HG02970 (cell line): ENCODE measurements around the gene ZNF423.
"Not testable (repeated sequence)": the region's sequence is repeated elsewhere in the genome, so short reads cannot be mapped to it uniquely, and the experiment has no call there.

Experiments
- ATAC-seq: cut with Tn5 transposase; IDR thresholded peaks from one replicate; pipeline ENCODE4 v1.9.1; 2021; ENCODE audit warnings: mild to moderate bottlenecking, moderate library complexity, moderate number of reproducible peaks; ENCODE audit not compliant: unreplicated experiment, low FRiP score

The ZNF423 gene

GRCh38 chr16:49506058-49507013 is 349.6 kb downstream of the ZNF423 start:
- ATAC-seq, result not testable (repeated sequence)

GRCh38 chr16:49505556-49505955 is 350.4 kb downstream of the ZNF423 start:
- ATAC-seq, result no peak

GRCh38 chr16:49504626-49505025 is 351.3 kb downstream of the ZNF423 start:
- ATAC-seq, result no peak

GRCh38 chr16:49504023-49504364 is 351.9 kb downstream of the ZNF423 start:
- ATAC-seq, result no peak

GRCh38 chr16:49503256-49504022 is 352.5 kb downstream of the ZNF423 start:
- ATAC-seq, result no peak

- no peak for ATAC-seq
Observed at GRCh38 chr16:49502136-49502881, 353.6 kb downstream of the ZNF423 start.

- ATAC-seq, result no peak
Observed at GRCh38 chr16:49499869-49500610, 355.9 kb downstream of the ZNF423 start.

DNA sequence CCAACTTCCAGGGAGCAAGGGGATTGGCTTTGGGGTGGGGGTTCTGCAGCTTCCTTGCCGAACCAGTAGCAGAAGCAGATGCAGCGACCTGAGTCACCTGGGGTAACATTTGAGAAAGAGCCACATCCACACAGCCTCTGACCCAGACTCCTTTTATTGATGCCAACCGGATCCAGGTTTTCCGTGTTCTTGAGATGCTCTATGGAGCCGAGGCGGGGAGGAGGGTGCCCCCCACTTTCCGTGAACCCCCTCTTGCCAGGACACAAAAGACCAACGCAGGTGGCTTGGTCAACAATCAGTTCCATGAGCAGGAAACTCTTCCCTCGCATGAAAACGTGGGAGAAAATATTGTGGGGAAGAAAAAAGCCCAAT is 356.5 kb downstream of the ZNF423 start:
- ATAC-seq, result no peak

DNA sequence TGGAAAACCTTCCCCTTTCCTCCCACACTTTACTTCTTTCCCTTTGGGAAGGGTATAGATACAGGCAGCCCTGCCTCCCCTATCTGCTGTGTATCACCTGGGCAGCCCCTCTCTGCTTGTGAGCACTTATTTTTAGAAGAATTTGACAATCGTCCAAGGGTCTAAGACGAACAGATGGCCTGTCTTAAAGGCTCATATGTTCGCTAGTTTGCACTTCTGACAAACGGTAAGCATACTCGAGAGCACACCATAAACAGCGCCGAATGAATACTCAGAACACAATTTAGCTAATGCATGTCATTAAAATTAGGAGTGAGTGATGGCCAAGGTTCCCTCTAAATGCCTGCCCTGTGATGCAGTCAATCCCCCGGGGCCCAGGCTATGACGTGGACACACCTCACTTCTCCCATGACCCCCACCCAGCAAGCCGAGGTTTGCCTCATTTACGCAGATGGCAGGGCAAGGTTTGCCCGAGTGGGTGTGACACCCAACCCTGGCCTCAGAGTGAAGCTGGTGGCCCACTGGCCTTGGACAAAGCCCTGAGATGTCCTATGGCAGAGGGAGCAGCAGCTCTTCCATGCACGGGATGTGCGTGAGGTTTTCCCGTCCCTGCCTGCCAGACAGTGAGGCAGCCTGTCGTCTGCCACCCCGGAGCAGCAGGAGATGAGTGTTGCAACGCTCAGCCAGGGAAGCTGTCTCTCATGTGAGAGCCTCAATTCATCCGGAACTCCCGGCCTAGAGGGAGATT is 357.1 kb downstream of the ZNF423 start:
- no peak for ATAC-seq

GRCh38 chr16:49498264-49498663 is 357.6 kb downstream of the ZNF423 start:
- no peak for ATAC-seq

DNA sequence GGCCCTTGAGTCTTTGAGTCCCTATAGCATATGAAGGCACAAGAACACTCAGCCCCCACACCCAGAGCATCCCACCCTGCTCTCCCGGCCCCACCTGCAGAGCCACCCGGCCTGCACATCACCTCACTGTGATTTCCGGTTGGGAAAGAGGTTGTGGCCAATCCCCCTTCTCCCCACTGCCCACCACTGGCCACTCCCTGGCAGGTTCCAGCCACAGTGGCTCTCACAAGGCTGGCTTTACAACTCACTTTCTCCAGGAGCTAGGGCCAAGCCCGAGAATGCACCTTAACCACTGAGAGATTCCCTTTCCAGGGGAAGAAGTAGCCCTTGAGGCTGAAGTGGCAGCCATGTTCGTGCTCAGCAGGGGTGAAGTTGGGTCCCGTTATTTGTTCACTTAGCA is 358.4 kb downstream of the ZNF423 start:
- ATAC-seq, result no peak

DNA sequence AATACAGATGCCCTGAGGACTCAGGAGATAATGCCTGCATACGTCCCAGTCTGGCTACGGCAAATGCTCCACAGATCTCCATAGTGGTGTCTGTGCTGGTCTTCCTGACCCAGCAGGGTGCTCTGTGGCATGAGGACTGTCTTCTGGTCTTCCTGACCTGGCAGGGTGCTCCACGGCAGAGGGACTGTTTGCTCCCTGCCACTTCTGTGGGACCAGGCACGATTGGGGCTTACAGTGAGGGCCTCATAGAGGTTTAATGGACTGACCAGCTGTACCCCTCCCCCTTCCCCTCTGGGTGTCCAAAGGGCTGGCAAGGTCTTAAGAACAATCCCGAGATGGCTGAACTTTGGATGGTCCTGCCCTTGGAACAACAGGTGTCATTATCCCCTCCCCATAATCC is 359.3 kb downstream of the ZNF423 start:
- ATAC-seq, result no peak

DNA sequence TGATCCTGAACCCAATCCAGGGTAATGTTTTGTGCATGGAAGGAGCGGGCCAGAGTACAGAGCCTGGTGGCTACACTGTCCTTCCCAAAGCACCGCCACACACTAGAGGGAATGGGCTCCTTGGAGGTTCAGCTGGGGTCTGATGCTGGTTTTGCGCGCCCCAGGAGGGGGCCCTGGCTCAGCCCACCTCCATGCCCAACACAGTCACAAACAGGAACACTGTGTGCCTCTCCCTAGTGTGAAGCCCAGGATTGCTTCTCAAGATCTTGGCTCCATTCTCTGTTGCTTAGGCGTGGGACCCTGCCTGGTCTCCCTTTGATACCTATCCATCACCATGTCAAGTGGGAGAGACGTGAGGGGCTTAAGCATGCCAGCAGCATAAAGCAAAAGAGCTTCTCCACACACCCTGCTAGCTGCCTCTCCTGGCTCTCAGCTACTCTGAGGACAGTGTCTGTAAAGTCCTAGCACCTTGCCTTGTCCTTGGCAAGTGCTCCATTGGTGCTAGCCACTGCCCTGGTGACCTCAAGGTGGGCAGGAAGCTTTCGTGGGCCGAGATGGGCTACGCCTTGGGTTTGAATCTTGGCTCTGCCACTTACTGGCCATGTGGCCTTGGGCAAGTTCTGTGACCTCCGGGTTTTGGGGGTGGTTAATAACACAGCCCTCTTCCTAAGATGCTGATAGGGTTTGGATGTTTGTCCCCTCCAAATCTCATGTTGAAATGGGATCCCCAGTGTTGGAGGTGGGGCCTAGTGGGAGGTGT is 360.1 kb downstream of the ZNF423 start:
- no peak for ATAC-seq

- no peak for ATAC-seq
Observed at GRCh38 chr16:49494891-49495566, 360.9 kb downstream of the ZNF423 start.

DNA sequence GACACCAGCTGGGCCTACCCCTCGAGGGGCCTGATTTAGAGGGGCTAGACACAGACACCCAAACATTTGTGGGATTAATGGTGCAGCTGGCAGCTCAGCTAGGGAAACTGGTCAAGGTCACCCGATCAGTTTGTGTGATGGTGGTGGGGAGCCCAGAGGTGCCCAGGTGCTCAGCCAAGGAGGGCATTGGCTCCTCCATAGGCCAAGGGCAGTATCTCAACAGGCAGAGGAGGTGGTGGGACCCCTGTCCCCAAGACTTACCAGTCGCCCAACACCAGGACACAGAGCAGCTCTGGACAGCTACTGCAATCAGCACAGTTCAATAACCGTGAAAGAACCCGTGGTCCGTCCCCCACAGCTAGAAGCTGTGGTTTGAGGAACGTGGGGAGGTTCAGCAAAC is 361.4 kb downstream of the ZNF423 start:
- no peak for ATAC-seq

DNA sequence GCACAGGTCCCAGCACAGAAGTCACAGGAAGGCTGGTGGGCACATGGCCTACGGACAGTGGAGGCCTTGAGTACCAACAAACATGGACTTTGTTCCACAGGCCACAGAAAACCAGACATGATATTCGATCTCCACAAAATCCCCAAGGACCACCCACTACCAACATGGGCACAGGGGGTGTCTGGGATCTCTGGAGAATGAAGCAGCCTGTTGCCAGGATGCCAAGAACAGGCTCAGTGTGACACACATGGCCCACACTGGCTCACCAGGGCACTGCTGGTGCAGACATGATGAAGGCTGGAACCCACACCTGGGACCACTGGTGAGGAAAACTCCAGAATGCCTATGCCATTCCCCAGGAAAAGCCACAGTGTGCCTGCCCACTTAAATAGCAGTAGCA is 362.1 kb downstream of the ZNF423 start:
- no peak for ATAC-seq

DNA sequence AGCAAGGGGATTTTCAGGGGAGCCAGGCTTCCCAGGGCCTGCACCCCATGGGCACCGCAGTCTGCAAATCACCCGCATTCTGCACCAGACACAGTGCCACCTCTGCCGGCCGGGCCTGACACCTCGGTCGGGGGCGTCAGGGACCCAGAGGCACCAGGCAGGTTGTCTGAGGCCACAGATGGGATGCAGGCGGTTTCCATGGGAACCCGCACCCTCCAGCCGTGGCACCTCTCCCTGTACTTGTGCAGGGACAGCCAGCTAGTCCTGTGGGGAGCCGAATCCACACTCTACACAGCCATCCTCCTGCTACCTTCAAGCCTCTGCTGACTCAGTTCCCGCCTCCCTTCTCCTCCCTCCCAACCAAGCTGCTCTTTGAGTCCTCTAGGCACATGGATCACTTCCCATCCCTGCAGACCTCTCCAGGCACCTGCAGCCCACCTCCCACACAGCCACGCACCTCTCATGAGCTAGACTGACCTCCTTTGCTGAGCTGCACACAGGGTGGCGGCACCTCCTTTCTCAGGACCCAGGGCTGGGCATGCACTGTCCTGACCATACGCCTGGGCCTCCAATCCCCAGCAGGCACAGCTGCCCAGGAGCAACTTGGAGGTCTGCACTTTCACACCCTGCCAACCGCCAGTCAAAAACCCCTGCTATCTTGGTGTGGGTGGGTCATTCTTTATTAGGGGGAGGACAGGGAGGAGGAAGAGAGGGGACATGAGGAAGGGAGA is 362.9 kb downstream of the ZNF423 start:
- no peak for ATAC-seq
